Measurements from ENCODE around the gene DHX32.
"Not testable (repeated sequence)": the region's sequence is repeated elsewhere in the genome, so short reads cannot be mapped to it uniquely, and the experiment has no call there.

DHX32 gene

DNA sequence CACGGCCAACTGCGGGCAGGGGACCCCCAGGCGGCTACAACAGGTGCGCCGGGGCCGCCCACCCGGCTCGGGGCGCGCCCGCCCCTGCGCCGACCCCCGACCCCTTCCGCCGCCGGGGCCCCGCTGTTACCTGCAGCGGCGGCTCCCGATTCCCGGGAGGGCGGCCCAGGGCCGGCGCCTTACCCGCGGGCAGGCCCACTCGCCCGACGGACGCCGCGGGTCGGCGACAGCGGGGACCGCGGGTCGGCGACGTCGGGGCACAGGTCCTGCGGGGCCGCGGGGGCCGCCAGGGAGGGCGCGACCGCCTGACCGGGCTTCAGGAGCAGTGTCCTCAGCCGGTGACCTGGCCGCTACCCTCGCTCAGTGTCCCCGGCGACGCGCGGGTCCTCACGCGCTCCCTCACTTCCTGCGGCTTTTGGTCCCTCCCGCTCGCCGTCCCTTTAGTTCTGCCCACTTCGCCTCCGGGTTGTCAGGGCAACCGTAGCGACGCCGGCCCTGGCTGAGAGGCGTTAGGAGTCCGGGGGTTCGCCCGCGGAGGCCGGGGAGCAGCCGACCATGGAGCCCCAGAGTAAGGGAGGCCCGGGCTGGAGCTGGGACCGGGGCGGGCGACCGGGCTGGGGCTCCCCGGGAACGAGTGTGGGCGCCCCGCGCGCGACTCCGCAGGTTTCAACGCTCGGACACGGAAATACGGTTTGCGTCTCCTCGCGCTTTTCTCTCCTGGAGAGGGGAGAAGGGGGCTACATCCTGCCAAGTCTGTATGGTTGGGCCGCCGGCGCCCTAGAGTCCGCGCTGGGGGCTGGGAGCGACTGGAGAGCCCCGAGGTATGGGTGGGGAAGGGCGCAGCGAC is 15.2 kb upstream of the DHX32 start, which contains the start of gene FANK1:
Gene FANK1, plus strand, starts transcription at position 477 of the 847 bp plus-strand sequence. Its CDS starts 79 bp downstream, at position 556.
- DNase-seq (ENCODE audit: low spot score) = peak; percentile 76

DNA sequence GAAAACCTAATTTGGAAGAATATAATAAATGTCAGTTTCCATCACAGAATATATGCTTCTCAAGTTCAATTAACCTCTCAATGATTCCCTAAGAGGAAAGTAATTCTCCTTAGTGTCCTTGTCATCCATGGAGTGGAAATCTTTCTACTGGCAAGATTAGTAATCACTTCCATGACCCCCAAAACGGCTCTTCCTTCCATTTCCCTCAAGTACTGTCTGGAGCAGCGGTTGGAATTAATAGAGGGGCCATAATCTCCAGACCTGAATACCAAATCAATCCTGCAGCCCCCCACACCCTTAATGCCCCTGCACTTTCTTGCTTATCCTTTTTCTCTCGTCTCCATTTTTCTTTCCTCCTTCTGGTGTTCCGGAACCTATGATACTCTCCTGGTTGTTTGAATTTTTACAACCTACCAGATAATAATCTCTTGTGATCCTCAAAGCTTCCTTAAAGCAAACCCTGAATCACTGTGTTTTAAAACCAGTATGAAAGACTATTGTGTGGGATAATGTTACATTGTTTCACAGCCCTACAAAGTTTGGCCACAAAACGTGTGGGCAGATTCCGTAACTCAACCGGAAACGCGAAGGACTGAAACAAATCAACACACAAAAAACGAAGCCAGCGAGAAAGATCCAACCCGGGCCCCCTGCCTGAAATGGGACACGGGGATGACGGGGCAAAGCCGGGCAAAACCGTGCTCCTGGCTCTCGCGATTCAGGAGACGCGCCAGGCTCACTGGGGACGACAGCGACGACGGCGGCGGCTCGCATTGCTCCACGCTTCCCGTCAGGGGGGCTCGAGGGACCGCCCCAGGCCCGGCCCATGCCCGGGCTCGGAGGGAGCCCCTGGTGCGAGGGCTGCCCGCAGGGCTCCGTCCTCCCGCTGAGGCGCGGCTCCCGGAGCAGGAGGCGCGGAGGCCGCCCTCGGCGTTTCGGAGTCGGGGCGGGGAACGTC is 14.3 kb upstream of the DHX32 start:
- DNase-seq (ENCODE audit: low spot score) = peak; percentile 52

DNA sequence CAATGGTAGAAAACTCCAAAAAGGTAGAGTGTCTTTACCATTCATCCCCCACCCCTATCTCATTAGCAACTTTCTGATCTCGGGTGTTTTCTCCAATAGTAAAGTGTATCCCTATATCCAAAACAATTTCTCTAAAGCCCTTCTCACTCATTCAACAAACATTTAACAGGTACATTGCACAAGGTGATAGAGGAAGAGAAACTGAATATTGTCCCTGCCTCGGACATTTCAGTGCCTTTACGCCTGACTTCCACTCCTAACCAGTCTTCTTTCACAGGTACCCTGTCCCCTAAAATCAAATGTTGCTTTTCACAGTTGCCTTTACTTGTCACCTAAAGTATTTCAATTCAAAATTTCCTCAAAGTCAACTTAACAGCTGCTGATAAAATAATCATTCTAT is 13.1 kb upstream of the DHX32 start:
- DNase-seq (ENCODE audit: low spot score) = not testable (repeated sequence)

DNA sequence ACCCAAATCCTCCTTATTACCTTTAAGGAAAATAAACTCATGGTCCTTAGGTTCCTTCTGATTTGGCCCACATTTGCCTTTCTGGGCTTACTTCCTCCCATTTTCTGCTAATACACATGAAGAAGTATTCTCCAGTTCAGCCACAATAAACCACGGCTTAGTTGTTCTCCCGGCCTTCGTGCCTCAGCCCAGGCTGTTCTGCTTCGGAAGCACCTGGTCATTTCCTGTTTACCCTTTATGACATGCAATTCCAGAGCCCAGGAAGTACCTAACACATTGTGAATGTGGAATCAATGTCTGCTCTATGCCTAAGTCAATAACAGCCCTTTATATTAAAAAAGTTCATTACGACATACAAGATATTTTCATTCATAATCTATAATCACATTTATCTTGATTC is 11.3 kb upstream of the DHX32 start:
- DNase-seq (ENCODE audit: low spot score) = not testable (repeated sequence)

DNA sequence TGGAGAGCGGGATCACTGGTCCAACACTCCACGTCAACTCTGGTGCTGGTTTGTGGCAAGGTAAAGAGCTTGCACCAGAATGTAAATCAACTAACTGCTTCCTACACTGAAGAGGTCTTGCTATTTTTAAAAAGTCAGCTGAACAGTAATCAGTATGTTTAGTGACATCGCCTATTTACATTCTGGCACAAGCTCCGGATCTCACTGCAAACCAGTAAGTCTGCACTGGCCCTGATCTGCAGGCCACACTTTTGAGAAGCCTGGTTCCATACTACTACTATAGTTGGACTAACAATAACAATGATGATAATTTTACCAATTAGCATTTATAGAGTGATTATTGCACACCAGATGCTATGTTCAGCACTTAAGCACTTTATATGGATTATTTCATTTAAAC is 8.3 kb upstream of the DHX32 start:
- not testable (repeated sequence) for DNase-seq (ENCODE audit: low spot score)

DNA sequence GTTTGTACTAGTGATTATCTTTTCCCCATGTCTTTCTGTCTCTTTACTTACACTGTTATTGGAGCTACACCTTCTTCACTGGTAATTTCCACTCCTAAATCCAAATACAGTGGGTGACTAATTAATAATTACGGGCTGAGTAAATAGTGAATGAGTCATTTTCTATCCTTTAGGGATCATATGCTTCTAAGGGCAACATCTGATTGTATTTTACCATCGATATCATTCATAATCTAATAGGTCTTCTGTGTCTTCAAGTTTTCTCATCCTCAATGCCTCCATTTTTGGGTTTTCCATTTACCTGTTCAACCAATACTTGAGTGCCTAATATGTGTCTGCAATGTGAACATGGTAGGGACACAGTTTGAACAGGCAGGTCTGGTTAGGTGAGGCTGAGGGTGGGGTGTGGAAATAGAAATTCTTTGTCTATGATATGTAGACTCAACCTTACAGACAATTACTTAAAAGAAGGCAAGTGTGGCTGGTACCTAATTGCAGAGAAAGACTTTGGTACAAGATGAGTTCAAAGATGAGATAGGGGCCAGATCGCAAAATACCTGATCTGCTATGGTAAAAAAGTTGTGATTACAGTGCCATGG is 5.9 kb upstream of the DHX32 start:
- DNase-seq (ENCODE audit: low spot score) = no peak

DNA sequence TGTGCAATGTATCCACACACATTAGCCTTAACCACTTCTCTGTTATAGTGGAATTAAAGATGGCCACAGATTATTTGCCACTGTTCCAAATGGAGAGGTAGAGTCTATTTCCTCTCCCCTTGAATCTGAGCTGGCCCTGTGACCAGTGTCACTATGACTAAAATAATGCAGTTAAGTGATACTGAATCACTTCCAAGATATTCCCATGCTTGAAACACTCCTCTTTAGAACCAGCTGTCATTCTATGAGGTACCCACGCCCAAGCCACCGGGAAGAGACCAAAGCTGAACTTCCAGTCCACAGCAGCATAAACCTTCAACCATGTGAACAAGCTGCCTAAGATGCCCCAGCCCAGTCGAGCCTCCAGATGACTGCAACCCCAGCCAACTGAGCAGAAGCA is 2.1 kb upstream of the DHX32 start:
- DNase-seq (ENCODE audit: low spot score) = no peak

DNA sequence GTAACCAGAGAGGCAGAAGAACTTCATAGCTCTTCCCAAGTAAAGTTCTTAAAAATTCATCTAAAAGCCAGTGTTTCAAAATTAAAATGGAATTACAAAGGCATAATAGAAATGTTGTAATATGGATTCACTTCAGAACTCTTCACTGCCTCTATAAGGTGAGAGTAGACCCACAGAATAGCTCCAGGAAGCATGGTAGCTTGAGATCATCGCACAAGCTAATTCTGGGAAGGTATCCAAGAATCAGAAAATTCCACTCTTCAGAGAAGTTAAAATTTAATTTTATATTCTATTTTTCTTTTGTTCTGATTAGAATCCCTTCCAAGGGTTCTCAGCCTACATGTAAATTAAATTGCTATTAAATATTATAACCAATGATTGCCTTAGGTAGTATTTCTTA is 1.5 kb upstream of the DHX32 start:
- DNase-seq (ENCODE audit: low spot score) = no peak

DNA sequence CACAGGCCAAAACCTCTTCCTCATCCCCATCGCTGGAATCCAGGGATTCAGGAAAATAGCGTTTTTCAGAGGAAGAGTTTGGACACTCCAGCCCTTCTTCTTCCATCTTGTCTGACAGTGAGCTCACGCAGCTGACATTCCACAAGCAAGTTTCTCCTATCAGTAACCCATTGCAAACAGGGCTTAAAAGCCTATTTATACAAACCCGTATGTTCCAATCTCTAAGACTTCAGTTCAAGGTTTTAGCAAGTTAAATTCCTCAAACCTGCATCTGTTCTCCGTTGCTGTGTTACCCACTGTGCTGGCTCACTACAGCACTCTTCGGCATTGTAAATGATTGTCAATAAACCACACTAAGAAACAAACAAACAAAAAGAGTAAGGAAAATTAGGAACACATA is 373 bp downstream of the DHX32 start:
- DNase-seq (ENCODE audit: low spot score) = no peak

DNA sequence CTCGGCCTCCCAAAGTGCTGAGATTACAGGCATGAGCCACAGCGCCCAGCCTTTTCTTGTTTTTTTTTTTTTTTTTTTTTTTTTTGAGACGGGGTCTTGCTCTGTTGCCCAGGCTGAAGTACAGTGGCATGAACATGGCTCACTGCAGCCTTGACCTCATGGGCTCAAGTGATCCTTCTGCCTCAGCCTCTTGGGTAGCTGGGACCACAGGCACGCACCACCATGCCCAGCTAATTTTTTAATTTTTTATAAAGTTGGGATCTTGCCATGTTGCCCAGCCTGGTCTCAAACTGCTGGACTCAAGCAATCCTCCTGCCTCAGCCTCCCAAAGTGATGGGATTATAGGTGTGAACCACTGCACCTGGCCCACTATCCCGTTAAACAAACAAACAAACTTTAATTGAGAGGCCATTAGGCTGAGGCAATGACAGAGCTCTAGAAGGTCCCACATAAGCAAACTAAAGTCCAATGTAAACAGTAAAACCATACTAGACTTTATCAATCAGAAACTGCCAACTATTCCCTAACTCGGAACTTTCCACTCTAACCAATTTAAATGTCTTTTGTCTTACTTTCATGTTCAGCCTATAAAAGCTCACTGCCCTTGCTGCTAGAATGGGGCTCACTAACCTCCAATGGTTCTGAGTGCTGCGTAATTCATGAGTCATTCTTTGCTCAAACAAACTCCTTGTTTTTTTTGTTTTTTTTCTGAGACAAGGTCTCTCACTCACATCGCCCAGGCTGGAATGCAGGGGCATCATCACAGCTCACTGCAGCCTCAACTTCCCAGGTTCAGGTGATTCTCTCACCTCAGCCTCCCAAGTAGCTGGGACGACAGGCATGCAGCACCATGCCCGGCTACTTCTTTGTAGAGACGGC is 1.9 kb downstream of the DHX32 start:
- DNase-seq (ENCODE audit: low spot score) = peak; percentile 82

DNA sequence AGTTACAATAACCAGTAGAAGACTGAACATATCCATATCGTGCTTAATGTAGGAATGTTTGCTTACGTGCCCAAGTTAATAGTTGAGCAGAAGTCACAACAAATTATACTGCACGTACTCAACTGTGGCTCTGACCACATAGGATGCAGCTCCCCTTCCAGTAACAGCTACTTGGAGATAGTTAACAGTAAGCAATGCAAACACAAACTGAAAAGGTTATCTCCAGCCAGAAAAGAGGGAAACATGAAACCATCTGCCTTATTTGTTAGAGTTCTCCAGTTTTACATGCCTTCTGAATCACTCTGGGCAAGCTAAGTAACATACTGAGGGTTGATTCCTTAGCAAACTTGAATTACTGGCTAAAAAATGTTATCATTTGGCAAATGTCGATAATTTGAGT is 9.8 kb downstream of the DHX32 start:
- DNase-seq (ENCODE audit: low spot score) = no peak

DNA sequence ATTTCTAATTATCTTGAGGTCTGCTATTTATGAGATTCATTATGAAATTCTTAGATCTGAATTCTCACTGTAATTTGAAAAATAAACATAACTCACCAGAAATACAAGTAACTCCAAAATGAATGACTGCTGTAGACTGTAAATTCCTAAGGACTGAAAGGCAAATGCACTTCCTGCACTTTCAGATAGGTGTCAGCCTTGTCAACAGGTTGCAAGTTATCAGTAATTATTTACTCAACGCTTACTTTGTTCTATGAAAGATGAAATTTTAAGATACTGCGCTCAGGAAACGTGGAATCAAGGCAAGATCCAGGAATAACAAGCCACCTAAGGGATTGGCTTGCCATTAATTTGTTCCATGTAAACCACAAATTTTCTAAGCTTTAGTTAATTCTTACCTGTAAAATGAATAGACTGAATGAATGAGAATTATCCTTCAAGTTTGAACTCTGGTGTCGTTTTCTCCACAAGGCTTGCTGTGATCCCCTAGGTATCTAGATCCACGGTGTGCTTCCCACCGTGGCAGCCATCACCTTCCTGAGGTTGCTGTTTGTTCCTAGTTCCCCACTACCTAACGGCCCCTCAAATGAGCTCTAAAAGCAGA is 12.6 kb downstream of the DHX32 start:
- peak; percentile 67 for DNase-seq (ENCODE audit: low spot score)

DNA sequence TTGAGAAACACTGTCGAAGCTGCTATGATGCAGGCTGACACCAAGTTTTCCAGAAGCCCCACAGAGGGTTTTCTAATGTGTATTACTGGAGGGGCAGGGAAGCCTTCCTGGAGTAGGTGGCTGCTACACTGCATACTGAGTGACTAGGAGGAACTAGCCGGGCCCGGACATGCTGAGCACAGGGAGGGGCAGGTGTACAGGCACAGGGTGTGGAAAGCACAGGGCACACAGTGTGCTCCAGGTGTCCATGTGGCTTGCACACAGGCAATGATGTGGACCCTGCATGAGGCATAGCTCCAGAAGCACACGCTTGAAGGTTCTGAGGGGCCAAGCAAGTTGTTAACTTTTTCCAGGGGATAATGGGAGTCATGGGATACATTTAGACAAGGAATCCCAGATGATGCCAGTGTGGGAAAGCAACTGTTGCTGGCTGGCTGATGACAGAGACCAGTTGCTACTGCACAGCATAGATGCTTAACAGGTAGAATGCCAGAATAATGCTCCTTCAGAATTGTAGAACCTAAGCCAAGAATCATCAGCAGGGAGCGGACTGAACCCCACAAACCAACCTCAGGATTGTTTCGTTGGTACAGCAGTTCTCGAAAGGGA is 14.6 kb downstream of the DHX32 start:
- DNase-seq (ENCODE audit: low spot score) = no peak

DNA sequence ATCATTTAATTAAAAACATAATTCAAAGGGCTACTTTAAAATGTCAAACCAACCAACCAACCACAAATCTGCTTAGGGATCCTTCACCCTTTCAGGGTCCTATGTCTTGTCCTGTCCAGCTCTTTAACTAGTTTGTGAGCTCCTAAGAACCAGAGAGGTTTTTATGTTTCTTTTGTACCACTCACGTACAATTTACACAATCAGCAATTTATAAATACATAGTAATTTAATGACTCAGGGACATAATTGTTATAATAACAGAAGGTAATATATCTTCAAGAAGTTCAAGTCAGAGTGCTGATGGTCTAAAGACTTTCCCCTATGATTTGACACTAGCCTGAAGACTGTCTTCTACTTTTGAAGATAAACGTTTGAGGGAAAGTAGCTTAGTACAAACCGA is 16.0 kb downstream of the DHX32 start:
- no peak for DNase-seq (ENCODE audit: low spot score)

DNA sequence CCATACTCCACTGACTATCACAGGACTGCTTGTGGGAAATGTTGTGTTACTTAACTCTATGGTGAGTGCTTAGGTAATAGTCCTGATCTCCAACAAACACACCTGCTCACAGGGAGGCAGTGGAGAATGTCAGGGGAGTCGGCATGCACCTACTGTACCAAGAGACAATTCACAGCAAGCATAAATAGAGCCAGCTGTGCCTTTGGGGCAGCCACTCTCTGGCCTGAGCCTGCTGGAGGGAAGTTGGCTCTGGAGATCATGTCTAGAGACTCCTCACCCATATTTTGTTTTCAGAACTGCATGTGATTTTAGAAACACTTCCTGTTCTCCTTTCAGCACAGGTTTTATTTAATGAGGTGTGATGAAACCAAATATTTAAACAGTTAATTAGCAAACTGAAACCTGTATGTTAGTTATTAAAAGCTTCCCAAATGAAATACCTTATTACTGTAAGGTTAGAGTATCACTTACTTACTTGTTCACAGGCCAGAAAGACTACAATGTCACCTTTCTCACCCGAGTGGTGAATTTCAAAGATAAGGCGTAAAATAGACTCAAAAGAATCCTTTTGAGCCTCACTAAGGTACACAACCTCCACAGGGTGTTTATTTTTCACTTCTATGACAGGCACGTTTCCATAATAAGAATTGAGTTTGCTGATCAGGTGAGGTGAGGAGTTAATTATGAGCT is 21.8 kb downstream of the DHX32 start:
- DNase-seq (ENCODE audit: low spot score) = no peak

DNA sequence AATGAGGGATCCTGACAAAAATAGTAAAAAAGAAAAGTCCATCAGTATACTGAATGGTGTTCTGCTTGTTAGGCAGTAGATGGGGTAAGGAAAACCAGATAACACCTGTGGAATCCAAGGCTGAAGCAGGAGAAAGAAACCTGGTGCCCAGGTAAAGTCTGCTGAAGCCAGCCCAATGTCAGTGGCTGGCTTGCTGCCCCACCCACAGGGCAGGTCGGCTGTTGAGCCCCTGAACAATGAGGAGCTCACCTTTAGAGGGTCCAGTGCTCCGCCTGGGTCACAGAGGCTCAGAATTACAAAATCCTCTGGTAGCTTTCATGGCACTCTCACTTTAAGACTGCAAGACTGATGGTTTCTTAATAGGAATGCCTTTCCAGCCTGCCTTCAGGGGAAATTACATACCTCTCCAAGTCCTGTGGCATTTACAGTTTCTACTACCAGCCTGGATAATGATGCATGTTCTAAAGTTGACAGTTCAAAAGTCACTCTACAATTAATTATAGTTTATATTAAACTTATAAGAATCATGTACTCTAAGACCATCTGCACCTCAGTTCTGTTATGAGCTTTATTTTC is 23.8 kb downstream of the DHX32 start:
- no peak for DNase-seq (ENCODE audit: low spot score)

DNA sequence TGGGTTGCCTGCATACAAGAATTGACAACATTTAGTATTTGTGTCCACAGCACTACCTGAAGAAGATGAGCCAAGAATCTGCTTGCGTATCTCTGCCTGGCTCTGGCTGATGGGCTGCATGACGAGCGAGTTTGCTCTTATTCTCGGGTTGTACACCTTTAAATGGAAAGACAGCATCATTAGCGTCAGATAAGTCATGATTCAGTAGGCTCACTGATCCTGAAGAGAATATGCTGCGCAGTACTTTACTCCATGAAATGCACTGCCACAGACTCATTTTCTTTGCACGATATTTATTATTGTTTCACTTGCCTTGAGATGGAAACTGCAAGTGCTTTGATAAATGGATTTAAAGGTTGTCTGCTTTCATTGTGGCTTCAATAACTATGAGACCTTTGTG is 28.6 kb downstream of the DHX32 start:
- DNase-seq (ENCODE audit: low spot score) = no peak

DNA sequence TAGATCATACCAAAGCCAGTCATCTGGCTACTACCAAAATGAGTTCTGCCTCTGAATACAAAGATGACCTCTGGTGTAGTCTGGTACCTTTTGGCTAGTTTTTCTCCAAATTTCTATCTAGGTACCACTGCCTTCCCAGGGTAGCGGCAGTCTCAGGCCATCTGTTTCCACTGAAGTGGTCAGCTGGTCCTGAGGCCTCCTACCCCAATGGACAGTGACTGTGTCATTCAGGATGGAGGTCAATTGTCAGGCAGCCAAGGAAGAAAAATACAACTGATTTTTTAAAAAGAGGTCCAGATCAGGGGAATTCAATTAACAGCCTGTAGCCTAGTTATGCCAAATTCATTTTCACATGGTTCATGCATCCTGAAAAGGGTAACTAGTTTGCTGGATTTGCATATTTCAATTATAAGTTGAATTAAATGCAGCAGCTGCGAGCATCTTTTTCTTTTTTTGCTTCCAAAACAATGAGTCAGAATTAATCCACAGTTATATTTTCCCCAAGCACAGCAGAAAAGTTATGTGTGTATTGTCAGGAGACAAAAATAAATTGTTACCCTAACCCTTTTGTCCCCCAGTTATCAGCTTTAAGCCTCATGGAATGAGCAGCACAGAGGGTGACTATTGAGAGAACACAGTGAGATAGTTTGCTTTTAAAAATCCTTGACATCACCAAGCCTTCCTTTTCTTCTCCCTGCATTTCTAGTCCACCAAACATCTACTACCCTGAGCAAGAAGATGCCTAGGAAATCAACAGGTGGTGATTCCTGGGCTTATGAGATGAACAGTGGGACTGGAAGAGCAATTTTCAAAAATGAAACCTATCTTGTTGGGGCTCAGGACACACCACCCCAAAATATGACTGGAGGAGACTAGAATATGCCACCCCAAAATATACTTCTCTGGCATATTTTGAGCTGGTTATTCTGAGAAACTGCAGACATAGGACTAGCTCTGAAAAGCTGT is 30.0 kb downstream of the DHX32 start:
- DNase-seq (ENCODE audit: low spot score) = no peak

Data from LoVo (cell line).